Activated T-helper 2 cell treated with anti-CD3 and anti-CD28 coated beads, Interferon-gamma antibody, Interleukin-2, Interleukin-4, amounts not matched to agents 10 μg/mL and 5 μg/mL and 100 μg/mL, durations not matched to agents 14 hours and 24 hours and 36 hours (primary cell): ENCODE results near the gene RNF186. TPM values are rescaled to one million over a fixed set of nuclear protein-coding genes. Genes with fewer than 3 reads are reported as not detected.
"Not testable (repeated sequence)": the region's sequence is repeated elsewhere in the genome, so short reads cannot be mapped to it uniquely, and the experiment has no call there.

Experiments used
- DNase-seq: peaks from one replicate; pipeline ENCODE4 v3.0.0; 2021; ENCODE audit warnings: low spot score
- H3K27ac Mint-ChIP-seq: one replicate; pipeline ENCODE4 v1.8.0; 2021; ENCODE audit warnings: mixed read lengths
- H3K27me3 Mint-ChIP-seq: one replicate; pipeline ENCODE4 v1.8.0; 2021; ENCODE audit warnings: low read depth, mixed read lengths
- H3K36me3 Mint-ChIP-seq: one replicate; pipeline ENCODE4 v1.8.0; 2021; ENCODE audit warnings: low read depth, mixed read lengths
- H3K4me1 Mint-ChIP-seq: one replicate; pipeline ENCODE4 v1.8.0; 2021; ENCODE audit warnings: low read depth, mixed read lengths
- H3K4me3 Mint-ChIP-seq: one replicate; pipeline ENCODE4 v1.8.0; 2021; ENCODE audit warnings: low read depth, mild to moderate bottlenecking, moderate library complexity, mixed read lengths
- H3K9me3 Mint-ChIP-seq: one replicate; pipeline ENCODE4 v1.8.0; 2021; ENCODE audit warnings: mixed read lengths
- intact Hi-C: fragments of 100-400 bp; cut with micrococcal nuclease; formaldehyde crosslinking; loops from one replicate; pipeline ENCODE4 v1.15.1; 2023
- total RNA-seq: library from RNA; stranded (reverse); gene quantifications from 2 replicates; pipeline ENCODE4 v1.2.3, GENCODE V29; 2022

RNF186 gene
- total RNA-seq, 1 donor from 2014 or later: not detected

GRCh38 chr1:19818324-19818723, 3.2 kb upstream of the RNF186 start:
- no peak for DNase-seq
- Mint-ChIP-seq H3K27ac (no peak overlapping the region), H3K4me3 (no peak overlapping the region), H3K9me3 (no peaks in the 10 kb centered on the region), H3K36me3 (no peaks in the 10 kb centered on the region), H3K27me3 (peaks cover 6% of the 10 kb centered on the region), H3K4me1 (no peaks in the 10 kb centered on the region)
- intact Hi-C loops: loop anchor here (10.0 kb wide), 1 partner anchor 154 kb away; the partner anchor contains the start of gene HTR6

GRCh38 chr1:19817160-19817559, 2.1 kb upstream of the RNF186 start:
- Mint-ChIP-seq H3K27ac (no peak overlapping the region), H3K4me1 (no peaks in the 10 kb centered on the region), H3K4me3 (no peak overlapping the region), H3K27me3 (peaks cover 7% of the 10 kb centered on the region), H3K36me3 (no peaks in the 10 kb centered on the region), H3K9me3 (no peaks in the 10 kb centered on the region)
- intact Hi-C loops: loop anchor here (10.0 kb wide), 1 partner anchor 152 kb away; the partner anchor contains the start of gene HTR6
- no peak for DNase-seq

GRCh38 chr1:19816737-19817086, 1.6 kb upstream of the RNF186 start:
- intact Hi-C loops: loop anchor here (10.0 kb wide), 1 partner anchor 152 kb away; the partner anchor contains the start of gene HTR6
- H3K9me3 Mint-ChIP-seq, H3K4me3 Mint-ChIP-seq: not testable (repeated sequence)

GRCh38 chr1:19815801-19816736, 986 bp upstream of the RNF186 start:
- H3K27ac Mint-ChIP-seq: no peak overlapping the region
- no peaks in the 10 kb centered on the region for H3K36me3 Mint-ChIP-seq
- intact Hi-C loops: loop anchor here (10.0 kb wide), 1 partner anchor 151 kb away; the partner anchor contains the start of gene HTR6
- no peaks in the 10 kb centered on the region for H3K4me1 Mint-ChIP-seq
- H3K4me3 Mint-ChIP-seq: no peak overlapping the region
- H3K9me3 Mint-ChIP-seq: no peaks in the 10 kb centered on the region
- DNase-seq: no peak
- H3K27me3 Mint-ChIP-seq: peaks cover 3% of the 10 kb centered on the region

More at GRCh38 chr1:19816737-19817086, 1.6 kb upstream of the RNF186 start:
- not testable (repeated sequence) for H3K4me1 Mint-ChIP-seq, H3K27me3 Mint-ChIP-seq, H3K27ac Mint-ChIP-seq, H3K36me3 Mint-ChIP-seq, DNase-seq

GRCh38 chr1:19814244-19814661, 830 bp downstream of the RNF186 start:
- no peak overlapping the region for H3K27ac Mint-ChIP-seq
- DNase-seq: no peak
- H3K27me3 Mint-ChIP-seq: peaks cover 4% of the 10 kb centered on the region
- intact Hi-C loops: loop anchor here (5.0 to 10.0 kb wide), 2 partner anchors 97 to 149 kb away; partner anchors contain the start of gene HTR6
- no peaks in the 10 kb centered on the region for H3K9me3 Mint-ChIP-seq
- no peaks in the 10 kb centered on the region for H3K36me3 Mint-ChIP-seq
- H3K4me3 Mint-ChIP-seq: no peak overlapping the region
- H3K4me1 Mint-ChIP-seq: no peaks in the 10 kb centered on the region

- intact Hi-C loops: loop anchor here (5.0 to 10.0 kb wide), 2 partner anchors 96 to 149 kb away; partner anchors contain the start of gene HTR6
- Mint-ChIP-seq H3K27ac (no peak overlapping the region), H3K9me3 (no peaks in the 10 kb centered on the region), H3K4me3 (no peak overlapping the region), H3K27me3 (peaks cover 3% of the 10 kb centered on the region), H3K36me3 (no peaks in the 10 kb centered on the region), H3K4me1 (no peaks in the 10 kb centered on the region)
- DNase-seq: no peak
Observed at GRCh38 chr1:19813643-19813960, 1.5 kb downstream of the RNF186 start.

- no peaks in the 10 kb centered on the region for H3K36me3 Mint-ChIP-seq
- no peak for DNase-seq
- intact Hi-C loops: loop anchor here (5.0 to 10.0 kb wide), 2 partner anchors 96 to 148 kb away; partner anchors contain the start of gene HTR6
- H3K4me1 Mint-ChIP-seq: no peaks in the 10 kb centered on the region
- no peaks in the 10 kb centered on the region for H3K9me3 Mint-ChIP-seq
- H3K27me3 Mint-ChIP-seq: peaks cover 3% of the 10 kb centered on the region
- H3K4me3 Mint-ChIP-seq: no peak overlapping the region
- no peak overlapping the region for H3K27ac Mint-ChIP-seq
Observed at GRCh38 chr1:19812875-19813642, 2.0 kb downstream of the RNF186 start.

- H3K4me1 Mint-ChIP-seq: no peaks in the 10 kb centered on the region
- no peak overlapping the region for H3K27ac Mint-ChIP-seq
- intact Hi-C loops: loop anchor here (1.0 to 10.0 kb wide), 3 partner anchors 49 to 147 kb away; partner anchors contain the start of gene HTR6
- peaks cover 3% of the 10 kb centered on the region for H3K27me3 Mint-ChIP-seq
- no peaks in the 10 kb centered on the region for H3K9me3 Mint-ChIP-seq
- DNase-seq: peak; percentile 17
- no peaks in the 10 kb centered on the region for H3K36me3 Mint-ChIP-seq
- H3K4me3 Mint-ChIP-seq: no peak overlapping the region
Observed at GRCh38 chr1:19811206-19811851, 3.8 kb downstream of the RNF186 start.

GRCh38 chr1:19809044-19809750, 5.9 kb downstream of the RNF186 start:
- intact Hi-C loops: no loop called here
- Mint-ChIP-seq H3K9me3 (no peaks in the 10 kb centered on the region), H3K27ac (no peak overlapping the region), H3K4me3 (no peak overlapping the region), H3K4me1 (no peaks in the 10 kb centered on the region), H3K36me3 (no peaks in the 10 kb centered on the region), H3K27me3 (peaks cover 7% of the 10 kb centered on the region)
- no peak for DNase-seq

- intact Hi-C loops: no loop called here
- Mint-ChIP-seq H3K27me3 (peaks cover 10% of the 10 kb centered on the region), H3K4me1 (no peaks in the 10 kb centered on the region), H3K36me3 (no peaks in the 10 kb centered on the region), H3K4me3 (no peak overlapping the region), H3K27ac (no peak overlapping the region), H3K9me3 (no peaks in the 10 kb centered on the region)
- no peak for DNase-seq
Observed at GRCh38 chr1:19808351-19808750, 6.7 kb downstream of the RNF186 start.

- Mint-ChIP-seq H3K27me3 (peaks cover 12% of the 10 kb centered on the region), H3K27ac (no peak overlapping the region), H3K36me3 (no peaks in the 10 kb centered on the region), H3K4me1 (peaks cover 8% of the 10 kb centered on the region), H3K9me3 (no peaks in the 10 kb centered on the region), H3K4me3 (no peak overlapping the region)
- DNase-seq: no peak
- intact Hi-C loops: no loop called here
Observed at GRCh38 chr1:19804831-19805251, 10.2 kb downstream of the RNF186 start.

GRCh38 chr1:19802269-19802668, 12.8 kb downstream of the RNF186 start:
- intact Hi-C loops: no loop called here
- no peak overlapping the region for H3K4me3 Mint-ChIP-seq
- no peak for DNase-seq
- H3K27ac Mint-ChIP-seq: no peak overlapping the region
- H3K9me3 Mint-ChIP-seq: no peaks in the 10 kb centered on the region
- peaks cover 2% of the 10 kb centered on the region for H3K36me3 Mint-ChIP-seq
- peaks cover 15% of the 10 kb centered on the region for H3K4me1 Mint-ChIP-seq
- peaks cover 12% of the 10 kb centered on the region for H3K27me3 Mint-ChIP-seq
